GM15510 (cell line): ENCODE results near the gene MET.

Experiments used
- POLR2A ChIP-seq: IDR thresholded peaks from 3 replicates; pipeline ENCODE4 v1.6.1; 2011; ENCODE audit warnings: borderline replicate concordance; ENCODE audit not compliant: insufficient read length; ENCODE audit errors: extremely low read depth

MET gene

GRCh38 chr7:116742641-116743040, 70.6 kb downstream of the MET start:
- TF ChIP-seq POLR2A = no peak

GRCh38 chr7:116752305-116753074, 80.5 kb downstream of the MET start:
- TF ChIP-seq POLR2A = no peak

GRCh38 chr7:116753130-116753529, 81.1 kb downstream of the MET start:
- TF ChIP-seq POLR2A = no peak

- TF ChIP-seq POLR2A = no peak
Observed at GRCh38 chr7:116754186-116754585, 82.2 kb downstream of the MET start.

GRCh38 chr7:116757283-116757682, 85.3 kb downstream of the MET start:
- no peak for TF ChIP-seq POLR2A

GRCh38 chr7:116762971-116763370, 91.0 kb downstream of the MET start:
- no peak for TF ChIP-seq POLR2A

- no peak for TF ChIP-seq POLR2A
Observed at GRCh38 chr7:116763647-116764046, 91.7 kb downstream of the MET start.

GRCh38 chr7:116766881-116767280, 94.9 kb downstream of the MET start:
- no peak for TF ChIP-seq POLR2A

- TF ChIP-seq POLR2A = no peak
Observed at GRCh38 chr7:116769546-116769945, 97.5 kb downstream of the MET start.

GRCh38 chr7:116770941-116771340, 98.9 kb downstream of the MET start:
- TF ChIP-seq POLR2A = no peak

GRCh38 chr7:116771640-116772039, 99.6 kb downstream of the MET start:
- TF ChIP-seq POLR2A = no peak

- TF ChIP-seq POLR2A = no peak
Observed at GRCh38 chr7:116772423-116772863, 100.4 kb downstream of the MET start.

- no peak for TF ChIP-seq POLR2A
Observed at GRCh38 chr7:116772926-116773749, 101.1 kb downstream of the MET start.

- TF ChIP-seq POLR2A = no peak
Observed at GRCh38 chr7:116776046-116776445, 104.0 kb downstream of the MET start.

GRCh38 chr7:116776610-116777289, 104.8 kb downstream of the MET start:
- no peak for TF ChIP-seq POLR2A

GRCh38 chr7:116777651-116778281, 105.8 kb downstream of the MET start:
- no peak for TF ChIP-seq POLR2A

GRCh38 chr7:116779216-116779615, 107.2 kb downstream of the MET start:
- no peak for TF ChIP-seq POLR2A
